ENCODE measurements around the gene PTPN3.

PTPN3 gene

DNA sequence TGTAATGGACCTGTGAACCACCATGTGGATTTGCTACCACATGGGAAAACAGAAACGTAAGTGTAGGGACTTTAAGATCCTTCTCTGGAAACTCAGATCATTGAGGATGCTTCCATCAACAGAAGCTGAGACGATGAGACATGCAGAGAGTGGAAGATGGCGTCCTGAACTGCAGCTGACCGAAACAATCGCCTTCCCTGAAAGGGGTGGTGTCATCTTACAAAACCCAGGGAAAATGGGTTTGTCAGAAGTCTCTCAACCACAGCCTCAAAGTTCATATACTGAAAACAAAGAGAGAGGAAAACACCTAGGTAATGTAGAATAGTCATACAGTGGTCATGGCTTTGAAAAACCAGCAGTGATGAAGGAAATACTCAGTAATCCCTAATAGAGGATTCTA, 6.6 kb upstream of the PTPN3 start:
- ATAC-seq, result no peak
- TF ChIP-seq ZC3H10 (CRISPR knock-in tag; IDR thresholded peaks at IDR 0.05) (no peak), RARB (CRISPR knock-in tag; IDR thresholded peaks at IDR 0.05) (no peak), PPARA (CRISPR knock-in tag; IDR thresholded peaks at IDR 0.05; ENCODE audit: borderline replicate concordance) (no peak), ZNF565 (CRISPR knock-in tag; conservative IDR thresholded peaks at IDR 0.05; ENCODE audit: low read depth) (no peak), OSR1 (CRISPR knock-in tag; IDR thresholded peaks at IDR 0.05) (no peak), ISL1 (CRISPR knock-in tag; IDR thresholded peaks at IDR 0.05) (no peak), ZNF8 (CRISPR knock-in tag; IDR thresholded peaks at IDR 0.05) (no peak), CSDC2 (CRISPR knock-in tag; IDR thresholded peaks at IDR 0.05) (no peak)
- TF ChIP-seq, protein P1, sequence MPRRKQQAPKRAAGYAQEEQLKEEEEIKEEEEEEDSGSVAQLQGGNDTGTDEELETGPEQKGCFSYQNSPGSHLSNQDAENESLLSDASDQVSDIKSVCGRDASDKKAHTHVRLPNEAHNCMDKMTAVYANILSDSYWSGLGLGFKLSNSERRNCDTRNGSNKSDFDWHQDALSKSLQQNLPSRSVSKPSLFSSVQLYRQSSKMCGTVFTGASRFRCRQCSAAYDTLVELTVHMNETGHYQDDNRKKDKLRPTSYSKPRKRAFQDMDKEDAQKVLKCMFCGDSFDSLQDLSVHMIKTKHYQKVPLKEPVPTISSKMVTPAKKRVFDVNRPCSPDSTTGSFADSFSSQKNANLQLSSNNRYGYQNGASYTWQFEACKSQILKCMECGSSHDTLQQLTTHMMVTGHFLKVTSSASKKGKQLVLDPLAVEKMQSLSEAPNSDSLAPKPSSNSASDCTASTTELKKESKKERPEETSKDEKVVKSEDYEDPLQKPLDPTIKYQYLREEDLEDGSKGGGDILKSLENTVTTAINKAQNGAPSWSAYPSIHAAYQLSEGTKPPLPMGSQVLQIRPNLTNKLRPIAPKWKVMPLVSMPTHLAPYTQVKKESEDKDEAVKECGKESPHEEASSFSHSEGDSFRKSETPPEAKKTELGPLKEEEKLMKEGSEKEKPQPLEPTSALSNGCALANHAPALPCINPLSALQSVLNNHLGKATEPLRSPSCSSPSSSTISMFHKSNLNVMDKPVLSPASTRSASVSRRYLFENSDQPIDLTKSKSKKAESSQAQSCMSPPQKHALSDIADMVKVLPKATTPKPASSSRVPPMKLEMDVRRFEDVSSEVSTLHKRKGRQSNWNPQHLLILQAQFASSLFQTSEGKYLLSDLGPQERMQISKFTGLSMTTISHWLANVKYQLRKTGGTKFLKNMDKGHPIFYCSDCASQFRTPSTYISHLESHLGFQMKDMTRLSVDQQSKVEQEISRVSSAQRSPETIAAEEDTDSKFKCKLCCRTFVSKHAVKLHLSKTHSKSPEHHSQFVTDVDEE (CRISPR knock-in tag; IDR thresholded peaks at IDR 0.05), result no peak
- TF ChIP-seq, protein P2, sequence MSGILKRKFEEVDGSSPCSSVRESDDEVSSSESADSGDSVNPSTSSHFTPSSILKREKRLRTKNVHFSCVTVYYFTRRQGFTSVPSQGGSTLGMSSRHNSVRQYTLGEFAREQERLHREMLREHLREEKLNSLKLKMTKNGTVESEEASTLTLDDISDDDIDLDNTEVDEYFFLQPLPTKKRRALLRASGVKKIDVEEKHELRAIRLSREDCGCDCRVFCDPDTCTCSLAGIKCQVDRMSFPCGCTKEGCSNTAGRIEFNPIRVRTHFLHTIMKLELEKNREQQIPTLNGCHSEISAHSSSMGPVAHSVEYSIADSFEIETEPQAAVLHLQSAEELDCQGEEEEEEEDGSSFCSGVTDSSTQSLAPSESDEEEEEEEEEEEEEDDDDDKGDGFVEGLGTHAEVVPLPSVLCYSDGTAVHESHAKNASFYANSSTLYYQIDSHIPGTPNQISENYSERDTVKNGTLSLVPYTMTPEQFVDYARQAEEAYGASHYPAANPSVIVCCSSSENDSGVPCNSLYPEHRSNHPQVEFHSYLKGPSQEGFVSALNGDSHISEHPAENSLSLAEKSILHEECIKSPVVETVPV (CRISPR knock-in tag; IDR thresholded peaks at IDR 0.05), result no peak
- TF ChIP-seq, protein P3, sequence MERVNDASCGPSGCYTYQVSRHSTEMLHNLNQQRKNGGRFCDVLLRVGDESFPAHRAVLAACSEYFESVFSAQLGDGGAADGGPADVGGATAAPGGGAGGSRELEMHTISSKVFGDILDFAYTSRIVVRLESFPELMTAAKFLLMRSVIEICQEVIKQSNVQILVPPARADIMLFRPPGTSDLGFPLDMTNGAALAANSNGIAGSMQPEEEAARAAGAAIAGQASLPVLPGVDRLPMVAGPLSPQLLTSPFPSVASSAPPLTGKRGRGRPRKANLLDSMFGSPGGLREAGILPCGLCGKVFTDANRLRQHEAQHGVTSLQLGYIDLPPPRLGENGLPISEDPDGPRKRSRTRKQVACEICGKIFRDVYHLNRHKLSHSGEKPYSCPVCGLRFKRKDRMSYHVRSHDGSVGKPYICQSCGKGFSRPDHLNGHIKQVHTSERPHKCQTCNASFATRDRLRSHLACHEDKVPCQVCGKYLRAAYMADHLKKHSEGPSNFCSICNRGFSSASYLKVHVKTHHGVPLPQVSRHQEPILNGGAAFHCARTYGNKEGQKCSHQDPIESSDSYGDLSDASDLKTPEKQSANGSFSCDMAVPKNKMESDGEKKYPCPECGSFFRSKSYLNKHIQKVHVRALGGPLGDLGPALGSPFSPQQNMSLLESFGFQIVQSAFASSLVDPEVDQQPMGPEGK (CRISPR knock-in tag; IDR thresholded peaks at IDR 0.05; ENCODE audit: borderline replicate concordance), result no peak
- TF ChIP-seq, protein P4, sequence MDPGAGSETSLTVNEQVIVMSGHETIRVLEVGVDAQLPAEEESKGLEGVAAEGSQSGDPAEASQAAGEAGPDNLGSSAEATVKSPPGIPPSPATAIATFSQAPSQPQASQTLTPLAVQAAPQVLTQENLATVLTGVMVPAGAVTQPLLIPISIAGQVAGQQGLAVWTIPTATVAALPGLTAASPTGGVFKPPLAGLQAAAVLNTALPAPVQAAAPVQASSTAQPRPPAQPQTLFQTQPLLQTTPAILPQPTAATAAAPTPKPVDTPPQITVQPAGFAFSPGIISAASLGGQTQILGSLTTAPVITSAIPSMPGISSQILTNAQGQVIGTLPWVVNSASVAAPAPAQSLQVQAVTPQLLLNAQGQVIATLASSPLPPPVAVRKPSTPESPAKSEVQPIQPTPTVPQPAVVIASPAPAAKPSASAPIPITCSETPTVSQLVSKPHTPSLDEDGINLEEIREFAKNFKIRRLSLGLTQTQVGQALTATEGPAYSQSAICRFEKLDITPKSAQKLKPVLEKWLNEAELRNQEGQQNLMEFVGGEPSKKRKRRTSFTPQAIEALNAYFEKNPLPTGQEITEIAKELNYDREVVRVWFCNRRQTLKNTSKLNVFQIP (CRISPR knock-in tag; IDR thresholded peaks at IDR 0.05; ENCODE audit: borderline replicate concordance, low read depth), result no peak
- TF ChIP-seq, protein P5, sequence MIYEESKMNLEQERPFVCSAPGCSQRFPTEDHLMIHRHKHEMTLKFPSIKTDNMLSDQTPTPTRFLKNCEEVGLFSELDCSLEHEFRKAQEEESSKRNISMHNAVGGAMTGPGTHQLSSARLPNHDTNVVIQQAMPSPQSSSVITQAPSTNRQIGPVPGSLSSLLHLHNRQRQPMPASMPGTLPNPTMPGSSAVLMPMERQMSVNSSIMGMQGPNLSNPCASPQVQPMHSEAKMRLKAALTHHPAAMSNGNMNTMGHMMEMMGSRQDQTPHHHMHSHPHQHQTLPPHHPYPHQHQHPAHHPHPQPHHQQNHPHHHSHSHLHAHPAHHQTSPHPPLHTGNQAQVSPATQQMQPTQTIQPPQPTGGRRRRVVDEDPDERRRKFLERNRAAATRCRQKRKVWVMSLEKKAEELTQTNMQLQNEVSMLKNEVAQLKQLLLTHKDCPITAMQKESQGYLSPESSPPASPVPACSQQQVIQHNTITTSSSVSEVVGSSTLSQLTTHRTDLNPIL (CRISPR knock-in tag; IDR thresholded peaks at IDR 0.05; ENCODE audit: low read depth), result no peak

DNA sequence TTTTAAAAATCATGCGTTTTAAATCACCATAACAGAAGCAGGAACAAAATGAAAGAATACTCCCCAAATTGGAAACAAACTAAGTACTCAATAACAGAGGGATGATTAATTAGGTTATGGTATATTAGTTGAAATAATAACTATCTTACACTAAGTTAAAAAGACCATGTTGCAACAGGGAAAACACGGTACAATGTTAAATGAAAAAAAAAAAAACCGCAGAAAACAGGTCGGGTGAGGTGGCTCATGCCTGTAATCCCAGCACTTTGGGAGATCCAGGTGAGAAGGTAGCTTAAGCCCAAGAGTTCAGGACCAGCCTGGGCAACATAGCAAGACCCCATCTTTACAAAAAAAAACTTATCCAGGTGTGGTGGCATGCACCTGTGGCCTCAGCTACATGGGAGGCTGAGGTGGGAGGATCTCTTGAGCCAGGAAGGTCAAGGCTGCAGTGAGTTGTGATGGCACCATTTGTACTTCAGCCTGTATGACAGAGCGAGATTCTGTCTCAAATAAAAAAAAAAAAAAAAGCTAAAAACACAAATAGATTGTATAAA, 2.4 kb upstream of the PTPN3 start:
- ATAC-seq, result no peak
- TF ChIP-seq, protein P1 (CRISPR knock-in tag; IDR thresholded peaks at IDR 0.05), result no peak
- TF ChIP-seq RARB (CRISPR knock-in tag; IDR thresholded peaks at IDR 0.05) (no peak), TCF4 (CRISPR knock-in tag; IDR thresholded peaks at IDR 0.05; ENCODE audit: borderline replicate concordance) (no peak)
- TF ChIP-seq, protein P4 (CRISPR knock-in tag; IDR thresholded peaks at IDR 0.05; ENCODE audit: borderline replicate concordance, low read depth), result no peak
